ENCODE results near the gene CHDH.
A peak's percentile ranks its signal among the peaks of the same experiment; 100 is the strongest.

Gene CHDH

DNA sequence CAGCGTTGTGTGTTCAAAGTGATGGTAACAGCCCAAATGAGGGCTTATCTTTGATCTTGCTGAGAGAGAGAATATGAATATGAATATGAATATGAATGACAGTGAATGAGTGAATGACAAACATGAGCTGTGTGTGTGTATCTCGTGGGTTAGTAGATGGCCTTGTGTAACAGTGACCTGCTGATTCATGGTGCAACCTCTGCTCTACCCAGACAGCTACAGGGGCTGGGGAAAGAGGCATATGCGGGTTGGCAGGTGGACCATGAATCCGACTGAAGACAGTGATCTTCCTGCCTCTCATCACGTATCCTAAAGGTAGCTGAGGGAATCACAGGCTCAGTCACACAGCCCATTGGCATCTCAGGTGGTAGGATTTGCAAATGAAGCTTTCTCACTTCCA is 58.2 kb downstream of the CHDH start:
- no peak for DNase-seq (ENCODE audit: low spot score)

DNA sequence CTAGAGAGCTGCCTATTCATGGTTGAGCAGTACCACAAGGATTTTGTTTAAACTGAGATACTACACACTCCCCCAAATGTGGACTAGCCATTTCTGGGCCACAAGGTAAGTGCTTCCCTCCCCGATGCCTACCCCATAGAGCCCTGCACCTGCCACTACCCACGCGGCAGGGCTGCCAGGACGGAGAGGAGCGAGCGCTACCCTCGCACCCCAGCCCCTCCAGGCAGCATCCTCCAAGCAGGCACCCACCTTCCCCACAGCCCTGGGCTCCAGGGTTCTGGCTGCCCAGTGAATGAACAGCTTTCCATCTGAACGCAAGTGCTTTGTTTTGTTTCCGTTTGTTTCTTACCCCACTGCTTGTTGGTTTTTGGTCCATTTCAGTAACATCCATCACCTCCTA is 59.2 kb downstream of the CHDH start:
- DNase-seq (ENCODE audit: low spot score): no peak

DNA sequence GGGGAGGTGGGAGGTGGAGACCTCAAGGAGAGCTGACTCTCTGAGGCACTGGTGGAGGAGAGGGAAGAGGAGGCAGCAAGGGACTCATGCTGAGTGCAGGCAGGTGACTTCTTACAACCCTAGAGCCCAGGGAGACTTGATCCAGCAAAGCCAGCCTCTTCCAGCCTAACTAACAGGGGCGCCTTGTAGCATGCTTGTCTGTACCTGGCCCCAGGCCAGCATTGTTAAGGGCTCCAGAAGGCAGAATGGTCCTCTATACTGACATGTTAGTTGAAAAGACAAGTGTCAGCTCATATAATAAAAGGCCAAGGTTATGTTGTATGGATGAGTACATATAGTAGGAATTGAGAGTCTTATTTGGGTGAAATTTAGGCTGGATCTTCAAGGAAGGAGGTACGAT is 65.4 kb downstream of the CHDH start:
- peak; percentile 45 for DNase-seq (ENCODE audit: low spot score)

DNA sequence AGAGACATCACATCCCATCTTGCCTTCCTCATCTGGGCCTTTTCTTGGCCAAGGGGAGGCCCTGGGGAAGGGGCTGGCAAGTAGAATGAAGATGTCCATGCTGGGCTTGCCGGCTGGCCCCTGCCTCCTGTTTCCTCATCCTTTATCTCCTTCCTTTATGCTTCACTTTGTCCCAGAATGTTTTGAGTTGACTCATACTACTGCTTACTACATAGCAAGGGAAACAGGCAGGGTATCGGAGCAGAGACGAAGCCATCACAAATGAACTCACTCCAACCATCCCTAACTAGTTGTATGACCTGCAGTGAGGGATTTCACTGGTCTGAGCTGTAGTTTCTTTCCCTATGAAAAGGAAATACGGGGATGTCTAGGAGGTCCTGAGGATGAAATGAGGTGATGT is 66.0 kb downstream of the CHDH start:
- no peak for DNase-seq (ENCODE audit: low spot score)

DNA sequence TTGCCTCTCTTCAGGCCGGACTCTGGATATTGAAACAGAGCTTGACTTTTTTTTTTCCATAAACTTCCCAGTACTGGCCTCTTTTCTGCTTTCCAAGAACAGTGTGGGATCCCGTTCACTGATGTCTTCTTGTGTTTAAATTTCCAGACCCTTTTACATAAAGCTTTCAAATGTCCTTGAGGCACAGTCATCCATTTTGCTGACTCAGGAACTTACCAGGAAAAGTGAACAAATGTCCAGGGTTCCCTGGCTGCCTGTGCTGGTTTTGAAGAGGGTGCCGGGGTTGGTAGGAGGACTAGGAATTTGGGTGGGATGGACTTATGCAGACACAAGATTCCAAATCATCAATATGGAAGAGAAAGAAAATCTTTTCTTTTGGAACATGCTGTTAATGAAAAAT is 68.1 kb downstream of the CHDH start:
- DNase-seq (ENCODE audit: low spot score): no peak

DNA sequence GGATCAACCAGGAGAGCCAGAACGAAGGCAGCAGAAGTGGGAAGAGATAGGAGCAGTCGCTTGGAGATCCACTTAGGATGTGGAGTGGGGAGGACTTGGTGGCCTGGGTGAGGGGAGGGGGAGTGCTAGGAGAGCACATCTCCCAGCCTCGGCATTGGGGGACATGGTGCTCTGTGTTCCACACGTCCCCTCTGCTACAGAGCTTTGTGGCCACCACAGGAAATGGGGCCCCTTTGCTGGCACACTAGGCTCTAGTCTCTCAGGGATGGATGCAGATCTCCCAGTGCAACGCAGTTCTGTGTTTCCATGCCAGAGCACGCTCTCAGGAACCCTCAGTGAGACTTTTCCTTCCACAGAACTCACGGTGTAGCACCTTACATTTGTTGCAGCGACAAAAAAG is 68.8 kb downstream of the CHDH start:
- no peak for DNase-seq (ENCODE audit: low spot score)

DNA sequence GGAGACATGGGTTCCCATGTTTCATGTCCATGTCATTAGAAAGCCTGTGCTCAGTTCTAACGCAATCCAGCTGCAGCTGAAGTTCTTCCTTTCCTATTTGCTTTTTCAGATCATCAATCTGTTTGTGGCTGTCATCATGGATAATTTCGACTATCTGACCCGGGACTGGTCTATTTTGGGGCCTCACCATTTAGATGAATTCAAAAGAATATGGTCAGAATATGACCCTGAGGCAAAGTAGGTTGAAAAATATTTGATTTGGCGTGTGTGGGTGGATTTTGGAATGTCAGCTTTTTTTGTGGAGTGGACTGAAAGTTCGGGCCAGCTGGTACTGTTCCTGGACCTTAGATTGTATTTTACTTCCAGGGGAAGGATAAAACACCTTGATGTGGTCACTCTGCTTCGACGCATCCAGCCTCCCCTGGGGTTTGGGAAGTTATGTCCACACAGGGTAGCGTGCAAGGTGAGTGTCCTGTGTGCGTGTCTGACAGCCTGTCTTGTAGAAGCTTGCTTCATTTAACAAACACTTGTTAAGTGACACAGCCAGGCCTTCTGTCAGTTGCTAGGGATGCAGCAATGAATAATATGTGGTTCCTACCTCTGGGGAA is 69.6 kb downstream of the CHDH start:
- DNase-seq (ENCODE audit: low spot score): no peak

DNA sequence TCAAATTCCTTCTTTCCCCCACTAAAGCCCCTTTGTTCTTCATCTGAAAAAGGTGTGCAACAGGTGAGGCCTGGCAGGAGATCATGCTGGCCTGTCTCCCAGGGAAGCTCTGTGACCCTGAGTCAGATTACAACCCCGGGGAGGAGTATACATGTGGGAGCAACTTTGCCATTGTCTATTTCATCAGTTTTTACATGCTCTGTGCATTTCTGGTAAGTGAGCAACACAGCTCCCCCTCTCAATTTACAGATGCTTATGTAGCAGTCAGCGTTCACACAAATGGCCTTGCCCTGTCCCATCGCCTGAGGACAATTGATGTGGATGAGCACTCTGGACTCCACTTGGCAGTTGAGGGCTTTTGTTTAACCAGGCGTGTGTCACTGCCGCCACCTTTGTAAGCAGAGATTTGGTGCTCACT is 70.4 kb downstream of the CHDH start:
- DNase-seq (ENCODE audit: low spot score): no peak

DNA sequence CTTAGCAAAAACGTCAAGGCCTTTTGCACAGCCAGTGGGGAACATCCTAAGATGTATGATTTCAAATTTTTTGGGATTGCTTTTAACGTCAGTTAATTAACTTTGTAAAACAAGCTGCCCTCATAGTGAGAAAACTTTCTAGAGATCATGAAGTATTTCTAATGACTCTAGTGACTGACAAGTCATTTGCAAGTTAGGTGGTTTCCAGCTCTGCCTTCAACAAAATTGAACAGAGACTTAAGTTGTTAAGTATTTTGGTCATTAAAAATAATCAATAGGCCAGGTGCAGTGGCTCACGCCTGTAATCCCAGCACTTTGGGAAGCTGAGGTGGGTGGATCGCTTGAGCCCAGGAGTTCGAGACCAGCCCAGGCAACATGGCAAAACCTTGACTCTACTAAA is 71.2 kb downstream of the CHDH start:
- no peak for DNase-seq (ENCODE audit: low spot score)

DNA sequence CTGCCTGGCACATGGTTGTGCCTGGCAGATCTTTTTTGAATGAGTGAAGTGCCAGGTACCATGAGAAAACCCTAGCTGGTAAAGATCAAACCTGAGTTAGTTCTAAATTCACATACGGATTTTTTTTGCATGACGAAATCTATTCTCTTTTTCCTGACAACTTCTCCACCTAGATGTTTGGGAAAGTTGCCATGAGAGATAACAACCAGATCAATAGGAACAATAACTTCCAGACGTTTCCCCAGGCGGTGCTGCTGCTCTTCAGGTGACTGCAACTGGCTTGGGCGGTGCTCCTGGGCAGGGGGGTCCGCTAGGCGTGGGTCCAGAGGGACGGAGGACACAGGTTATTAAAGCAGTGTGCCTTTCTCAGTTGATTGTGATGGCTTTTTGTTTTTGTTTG is 71.8 kb downstream of the CHDH start:
- no peak for DNase-seq (ENCODE audit: low spot score)

DNA sequence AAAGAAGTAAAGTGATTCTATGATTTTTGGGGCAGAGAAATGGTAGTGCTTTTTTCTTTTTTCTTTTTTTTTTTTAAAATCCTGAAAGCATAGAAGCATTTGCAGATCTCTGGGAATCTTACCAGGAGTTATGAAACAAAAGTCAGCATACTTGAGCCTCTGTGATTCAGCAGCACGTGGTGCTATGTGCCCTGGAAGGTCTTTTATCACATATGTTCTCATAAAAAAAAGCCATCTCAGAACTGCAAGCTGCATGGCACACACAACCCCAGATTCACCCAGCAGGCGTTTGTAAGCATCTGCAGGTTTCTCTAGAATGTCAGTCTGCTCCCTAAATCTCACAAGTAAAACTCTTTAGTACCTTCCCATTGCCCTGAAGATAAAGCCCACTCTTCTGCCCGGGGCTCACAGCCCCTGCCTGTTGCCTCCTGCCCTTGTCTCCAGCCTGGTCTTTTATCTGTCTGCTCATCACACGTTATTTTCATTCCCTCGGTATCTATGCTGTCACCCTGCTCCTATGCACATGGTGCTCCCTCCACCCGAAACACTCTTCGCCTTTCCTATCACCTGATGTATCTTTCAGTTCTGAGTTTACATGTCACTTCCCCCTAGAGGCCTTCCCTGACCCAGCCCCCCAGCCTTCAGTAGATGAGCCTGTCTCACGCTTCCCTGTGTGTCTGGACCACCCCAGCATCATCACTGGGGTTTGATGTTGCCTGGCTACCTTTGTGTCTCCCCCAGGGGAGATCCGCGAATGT is 72.4 kb downstream of the CHDH start:
- DNase-seq (ENCODE audit: low spot score): no peak

DNA sequence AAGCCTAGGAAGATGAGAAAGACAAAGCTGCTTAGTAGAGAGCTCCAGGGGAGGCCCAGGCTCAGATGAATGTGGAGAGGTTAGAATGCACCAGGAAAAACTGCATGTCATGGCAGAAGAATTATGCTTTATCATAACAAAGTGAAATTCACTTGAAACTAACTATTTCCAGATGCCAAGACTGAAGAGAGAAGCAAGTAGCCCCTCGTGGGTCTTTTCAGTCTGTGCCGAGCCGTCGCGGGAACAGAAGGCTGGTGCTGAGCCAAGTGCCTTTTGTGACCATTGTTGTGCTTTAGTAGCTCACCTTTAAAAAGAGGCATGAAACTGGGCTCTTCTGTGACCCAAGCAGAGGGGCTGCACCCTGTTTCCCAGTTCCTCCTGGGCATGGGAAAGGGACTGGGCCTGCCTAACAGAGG is 73.2 kb downstream of the CHDH start:
- DNase-seq (ENCODE audit: low spot score): no peak

DNA sequence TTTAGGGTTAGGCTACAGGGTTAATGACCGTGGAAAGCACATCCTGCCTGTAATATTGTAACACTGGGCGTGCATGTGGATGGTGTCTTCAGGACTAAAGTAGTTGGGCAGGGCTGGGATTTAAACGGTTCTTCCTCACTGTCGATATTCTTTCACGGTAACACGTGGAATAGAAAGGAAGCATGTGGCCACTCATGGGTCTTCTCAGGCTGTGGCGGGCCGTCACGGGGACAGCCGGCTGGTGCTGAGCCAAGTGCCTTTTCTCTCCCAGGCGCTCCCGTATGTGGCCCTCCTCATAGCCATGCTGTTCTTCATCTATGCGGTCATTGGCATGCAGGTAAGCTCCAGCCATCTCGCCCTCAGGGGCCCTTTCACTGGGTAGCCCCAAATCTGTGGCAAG is 73.7 kb downstream of the CHDH start:
- no peak for DNase-seq (ENCODE audit: low spot score)

DNA sequence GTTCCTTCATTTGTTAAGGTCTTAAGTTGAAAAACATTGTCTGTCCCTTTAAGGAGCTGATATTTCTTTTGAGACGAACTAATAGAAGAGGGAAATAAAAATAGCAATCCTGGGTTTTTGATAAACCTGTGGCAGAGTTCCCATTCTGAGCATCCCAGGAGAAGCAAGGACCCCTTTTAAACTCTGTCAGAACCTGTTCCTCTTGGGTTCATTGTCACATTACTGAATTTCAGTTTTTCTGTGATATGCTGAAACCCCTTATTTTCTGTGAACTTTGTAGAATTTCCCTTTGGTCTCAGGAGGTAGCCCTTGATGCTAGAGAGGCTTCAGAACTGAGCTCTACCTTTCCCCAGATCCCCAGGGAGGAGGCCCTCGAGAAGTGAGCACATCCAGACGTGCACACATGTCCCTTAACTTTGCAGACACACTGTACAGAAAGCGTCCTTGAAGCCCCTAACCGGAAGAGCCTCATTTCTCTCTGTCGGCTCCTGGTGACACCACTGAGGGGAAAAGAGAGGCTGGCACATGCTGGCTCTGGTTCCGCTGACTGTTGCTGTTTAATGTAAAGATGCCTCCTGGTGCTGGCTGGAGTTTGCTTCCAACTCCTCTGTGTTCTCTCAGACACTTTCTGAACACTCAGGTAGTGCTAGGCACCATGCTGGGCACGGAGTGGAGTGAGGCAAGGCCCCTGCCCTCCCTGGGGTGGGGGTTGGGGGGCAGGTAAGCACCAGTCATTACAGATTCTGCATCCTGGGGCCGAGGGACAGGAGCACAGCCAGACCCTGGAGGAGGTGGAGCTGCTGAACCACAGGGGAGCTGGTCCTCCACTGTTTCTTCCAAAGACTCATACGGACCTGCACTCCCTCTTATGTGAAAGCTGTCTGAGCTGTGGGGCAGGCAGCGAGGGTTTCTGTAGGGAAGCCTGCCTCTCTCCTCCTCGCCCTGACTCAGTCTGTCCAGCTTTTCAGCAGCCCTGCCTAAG is 77.5 kb downstream of the CHDH start:
- DNase-seq (ENCODE audit: low spot score): no peak

DNA sequence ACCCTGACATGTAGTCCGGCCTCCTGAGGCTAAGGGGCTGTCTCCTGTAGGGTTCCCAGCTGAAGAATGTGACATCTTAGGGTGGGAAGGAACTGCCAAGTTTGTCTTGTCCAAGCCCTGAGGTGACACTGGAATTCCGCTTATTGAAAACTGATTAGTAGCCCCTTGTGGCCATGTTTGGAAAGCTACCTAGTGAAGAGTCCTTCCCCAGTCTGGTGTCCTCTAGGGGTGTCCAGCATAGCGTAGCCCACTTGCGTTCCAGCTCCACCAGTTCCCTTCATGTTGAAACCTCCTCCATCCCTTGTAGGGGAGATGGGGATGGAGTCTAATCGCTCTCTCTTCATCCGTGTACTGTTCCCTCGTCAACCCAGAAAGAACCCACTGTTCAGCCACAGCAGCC is 79.5 kb downstream of the CHDH start:
- no peak for DNase-seq (ENCODE audit: low spot score)

DNA sequence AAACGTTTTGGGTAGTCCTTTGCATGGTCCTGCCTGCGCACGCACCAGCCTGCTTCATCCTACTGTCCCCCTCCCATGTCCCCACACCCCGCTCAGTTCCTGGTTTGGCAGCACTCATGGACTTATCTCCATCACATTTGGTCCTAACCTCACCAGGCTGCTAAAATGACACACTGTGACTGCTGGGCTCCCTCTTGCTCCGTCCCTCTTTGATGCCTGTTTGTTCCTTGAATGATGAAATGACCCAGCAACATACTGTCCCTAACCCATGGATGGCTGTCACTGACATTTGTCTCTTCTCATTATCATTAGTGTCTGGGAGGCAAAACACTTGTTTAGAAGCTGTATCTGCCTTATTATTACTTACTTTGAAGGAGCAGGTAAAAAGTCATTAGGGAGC is 80.5 kb downstream of the CHDH start:
- DNase-seq (ENCODE audit: low spot score): no peak

DNA sequence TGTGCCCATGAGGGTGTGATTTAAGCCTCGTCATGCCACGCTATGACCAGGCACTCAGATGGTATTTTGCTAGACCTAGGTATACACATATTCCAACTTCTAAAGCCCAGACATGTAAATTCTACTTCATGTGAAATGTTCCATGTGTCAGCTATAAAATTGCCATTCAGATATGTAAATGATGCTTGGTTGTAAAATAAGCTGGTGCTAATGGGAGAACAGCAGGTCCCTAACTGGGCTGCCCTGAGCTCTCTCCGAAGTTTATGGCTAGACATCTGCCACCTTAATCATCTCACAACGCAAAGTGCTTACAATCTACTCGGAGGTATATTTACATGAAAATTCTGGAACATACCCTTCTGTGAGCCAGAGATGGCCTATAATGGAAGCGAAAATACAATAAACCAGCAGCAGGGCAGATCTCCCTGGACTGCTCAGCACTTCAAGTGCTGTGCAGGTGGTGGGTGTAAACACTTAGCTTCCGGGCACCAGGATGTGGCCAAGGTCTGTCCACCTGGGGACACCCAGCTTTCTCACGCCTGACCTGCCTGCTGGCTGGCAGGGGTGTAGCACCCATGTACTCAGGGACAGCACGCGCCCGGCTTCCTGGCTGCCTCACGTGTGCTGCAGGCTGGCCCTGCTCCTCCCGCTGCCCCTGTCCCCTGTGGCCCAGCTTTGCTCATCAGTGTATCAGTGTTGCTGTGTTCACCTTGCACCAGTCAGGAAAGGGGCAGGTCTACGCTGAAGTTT is 82.0 kb downstream of the CHDH start:
- DNase-seq (ENCODE audit: low spot score): no peak

DNA sequence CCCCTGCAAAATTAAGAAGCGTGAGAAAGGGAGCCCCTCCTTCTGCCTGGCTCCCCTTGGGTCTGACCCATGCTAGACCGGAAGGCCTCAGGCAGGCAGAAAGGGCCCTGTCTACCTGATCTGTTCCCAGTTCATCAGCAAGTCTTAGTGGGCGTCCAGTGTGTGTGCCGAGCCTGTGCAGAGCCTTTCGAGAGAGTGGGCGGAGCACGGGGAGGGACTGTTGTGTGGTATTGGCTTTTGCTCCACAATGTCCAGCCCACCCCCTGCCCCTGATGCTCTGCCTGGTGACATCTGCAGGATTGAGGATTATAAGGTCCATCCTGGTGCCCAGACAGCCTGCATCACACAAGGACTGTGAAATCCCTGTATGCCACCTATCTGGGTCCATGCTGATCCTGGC is 82.9 kb downstream of the CHDH start:
- no peak for DNase-seq (ENCODE audit: low spot score)
